Right lobe of liver (tissue), 6 donors: ENCODE results near the gene NBAS. TPM values are rescaled to one million over a fixed set of nuclear protein-coding genes. Genes with fewer than 3 reads are reported as not detected.

Experiments used
- ATAC-seq, 4 donors: fragments of 200-7000 bp; cut with Tn5 transposase; one replicate each; pipeline ENCODE4 v1.9.1; 2020; ENCODE audit warnings: mild to moderate bottlenecking in 4 of 4, moderate library complexity in 4 of 4
- DNase-seq, 3 donors: peaks; one replicate each; pipeline ENCODE4 v3.0.0-alpha.2; 2020
- H3K27ac ChIP-seq, 3 donors: fragments of 200-600 bp; one replicate each; pipeline ENCODE4 v1.8.0; 2022
- H3K27me3 ChIP-seq, 2 donors: fragments of 200-600 bp; one replicate each; pipeline ENCODE4 v1.8.0; 2022
- H3K36me3 ChIP-seq, 4 donors: fragments of 200-600 bp; sonication (generic) in 1 of 4; one replicate each; pipeline versions ENCODE4 v1.5.1 to v1.8.0; 2017 to 2022; ENCODE audit warnings: control low read depth in 1 of 4
- H3K4me1 ChIP-seq, 4 donors: fragments of 200-600 bp; sonication (generic) in 1 of 4; one replicate each; pipeline versions ENCODE4 v1.5.1 to v1.8.0; 2017 to 2022; ENCODE audit warnings: control low read depth in 1 of 4
- H3K4me3 ChIP-seq, 3 donors: fragments of 200-600 bp; one replicate each; pipeline ENCODE4 v1.8.0; 2022
- H3K9me3 ChIP-seq, 4 donors: fragments of 200-600 bp; sonication (generic) in 1 of 4; one replicate each; pipeline versions ENCODE4 v1.5.1 to v1.8.0; 2017 to 2022; ENCODE audit warnings: control low read depth in 1 of 4
- POLR2A ChIP-seq: fragments of 450-650 bp; IDR thresholded peaks from one replicate; pipeline ENCODE4 v1.6.1; 2017; ENCODE audit warnings: antibody characterized with exemption, mild to moderate bottlenecking
- WGBS: methylation state at CpG from one replicate; pipeline ENCODE4 v1.1.6; 2018; ENCODE audit warnings: low coverage, low lambda C conversion rate; ENCODE audit not compliant: insufficient coverage; ENCODE audit errors: missing lambda C conversion rate; 5-methylcytosine and 5-hydroxymethylcytosine counted together
- intact Hi-C, 2 donors: fragments of 100-400 bp; cut with DNase I; formaldehyde crosslinking; loops; one replicate each; pipeline versions ENCODE4 v1.11.2 to v1.14.1; 2022
- total RNA-seq, 6 experiments: library from RNA; depleted of rRNA in 2 of 6; stranded (reverse); fragments of >200 nt in 2 of 6; fragmentation: NEBNext Ultra II Directional in 3 of 6; extraction: Animal tissue kit (Norgen Biotek cat#: 25700) in 3 of 6; gene quantifications; one replicate each; pipeline versions ENCODE4 v1.1.0 to v1.2.4, GENCODE V29; 2016 to 2023
- TF ChIP-seq, protein P1 (sequence below), 4 donors: fragments of 200-600 bp in 3 of 4; fragments of 450-650 bp in 1 of 4; IDR thresholded peaks; one replicate each; pipeline versions ENCODE4 v1.5.1 to v1.8.0; 2016 to 2022; ENCODE audit warnings: antibody characterized with exemption in 4 of 4, mild to moderate bottlenecking in 2 of 4
- donor health status: DM: no; HTN: yes; CAD: no.
- donor health status: DM: no; HTN: no; CAD: no.
- donor health status: DM: no; HTN: no; CAD: no.
- donor health status: DM: no; HTN: yes; CAD: no.
- donor health status: DM: no; HTN: yes; CAD: no.

Gene NBAS
- total RNA-seq, 6 experiments from 2014 or later, result 16.1 to 21.8 (median 18.5) TPM

DNA sequence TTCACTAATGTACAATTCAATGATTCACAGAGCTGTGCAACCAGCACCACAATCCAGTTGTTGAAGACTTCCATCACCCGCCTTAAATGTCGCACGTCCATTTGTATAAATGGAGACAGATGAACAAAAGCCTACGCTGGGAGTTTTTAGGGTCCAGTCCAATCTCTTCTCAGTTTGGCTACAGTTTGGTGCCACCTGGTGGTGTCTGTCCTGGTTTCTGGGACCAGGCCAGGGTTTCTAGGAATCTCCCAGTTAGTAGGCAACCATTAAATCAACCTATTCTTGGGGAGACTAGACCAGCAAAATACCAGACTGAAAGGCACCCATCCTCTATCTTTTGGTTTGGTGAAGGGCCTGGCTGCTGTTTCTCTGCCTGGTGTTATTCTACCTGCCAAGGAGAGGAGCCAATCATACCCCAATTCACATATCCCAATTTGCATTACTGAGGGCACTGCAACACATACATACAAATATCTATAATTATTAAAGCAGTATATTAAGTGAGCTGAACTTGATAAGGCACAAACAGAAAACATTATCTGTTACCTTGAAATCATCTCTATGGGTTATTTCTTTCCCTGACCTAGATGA is 27.3 kb upstream of the NBAS start:
- ATAC-seq, result peak; percentile 24 to 42 (median 29)
- TF ChIP-seq, protein P1, sequence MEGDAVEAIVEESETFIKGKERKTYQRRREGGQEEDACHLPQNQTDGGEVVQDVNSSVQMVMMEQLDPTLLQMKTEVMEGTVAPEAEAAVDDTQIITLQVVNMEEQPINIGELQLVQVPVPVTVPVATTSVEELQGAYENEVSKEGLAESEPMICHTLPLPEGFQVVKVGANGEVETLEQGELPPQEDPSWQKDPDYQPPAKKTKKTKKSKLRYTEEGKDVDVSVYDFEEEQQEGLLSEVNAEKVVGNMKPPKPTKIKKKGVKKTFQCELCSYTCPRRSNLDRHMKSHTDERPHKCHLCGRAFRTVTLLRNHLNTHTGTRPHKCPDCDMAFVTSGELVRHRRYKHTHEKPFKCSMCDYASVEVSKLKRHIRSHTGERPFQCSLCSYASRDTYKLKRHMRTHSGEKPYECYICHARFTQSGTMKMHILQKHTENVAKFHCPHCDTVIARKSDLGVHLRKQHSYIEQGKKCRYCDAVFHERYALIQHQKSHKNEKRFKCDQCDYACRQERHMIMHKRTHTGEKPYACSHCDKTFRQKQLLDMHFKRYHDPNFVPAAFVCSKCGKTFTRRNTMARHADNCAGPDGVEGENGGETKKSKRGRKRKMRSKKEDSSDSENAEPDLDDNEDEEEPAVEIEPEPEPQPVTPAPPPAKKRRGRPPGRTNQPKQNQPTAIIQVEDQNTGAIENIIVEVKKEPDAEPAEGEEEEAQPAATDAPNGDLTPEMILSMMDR (IDR thresholded peaks at IDR 0.05), result peak; percentile 57 to 74 (median 66)
- no peak for TF ChIP-seq POLR2A
- Histone ChIP-seq H3K9me3 (no peaks in the 10 kb centered on the region), H3K4me1 (peaks cover 0 to 14% (median 0%) of the 10 kb centered on the region in 4 donors), H3K27me3 (no peaks in the 10 kb centered on the region), H3K4me3 (no peak overlapping the region), H3K27ac (no peak overlapping the region), H3K36me3 (no peaks in the 10 kb centered on the region)
- DNase-seq, result peak in 2 of 3 donors; percentile 45 to 56
- intact Hi-C loops, result no loop called here
- 28% methylated on average over 4 of the region's 4 CpGs for WGBS

DNA sequence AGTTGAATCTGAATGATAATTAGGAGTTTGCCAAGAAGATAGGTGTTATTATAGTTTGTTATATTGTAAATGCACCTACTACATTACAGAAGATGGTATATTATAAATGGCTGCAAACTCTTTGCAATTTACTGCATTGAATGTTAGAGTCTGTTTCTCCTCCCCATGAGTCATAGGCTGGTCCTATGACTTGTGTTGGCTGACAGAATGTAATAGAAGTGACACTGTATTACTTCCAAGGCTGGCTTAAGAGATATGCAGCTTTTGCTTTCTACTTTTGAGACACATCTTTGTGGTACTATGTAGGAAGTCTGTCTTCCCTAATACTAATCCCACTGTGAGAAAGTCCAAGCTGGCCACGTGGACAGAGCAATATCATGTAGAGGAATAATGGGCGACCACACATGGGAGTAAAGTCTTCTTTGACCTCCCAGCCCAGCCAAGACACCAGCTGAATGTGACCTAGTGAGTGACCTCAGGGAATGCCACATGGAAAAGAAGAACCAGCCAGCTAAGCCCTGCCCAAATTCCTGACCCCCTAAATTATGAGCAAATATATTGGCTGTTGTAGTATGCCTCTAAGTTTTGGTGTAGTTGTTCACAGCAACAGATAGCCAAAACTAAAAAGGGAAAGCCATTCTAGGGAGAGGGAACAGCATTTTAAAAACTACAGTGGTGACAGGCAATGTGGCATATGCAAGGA is 23.8 kb upstream of the NBAS start:
- Histone ChIP-seq H3K4me1 (no peaks in the 10 kb centered on the region), H3K27ac (no peak overlapping the region), H3K27me3 (no peaks in the 10 kb centered on the region), H3K9me3 (no peaks in the 10 kb centered on the region), H3K4me3 (no peak overlapping the region), H3K36me3 (no peaks in the 10 kb centered on the region)
- intact Hi-C loops, result no loop called here
- no peak for DNase-seq
- no peak for ATAC-seq
- WGBS, result 71% methylated on average over 2 of the region's 2 CpGs
- no peak for TF ChIP-seq POLR2A
- TF ChIP-seq, protein P1 (IDR thresholded peaks at IDR 0.05), result no peak

DNA sequence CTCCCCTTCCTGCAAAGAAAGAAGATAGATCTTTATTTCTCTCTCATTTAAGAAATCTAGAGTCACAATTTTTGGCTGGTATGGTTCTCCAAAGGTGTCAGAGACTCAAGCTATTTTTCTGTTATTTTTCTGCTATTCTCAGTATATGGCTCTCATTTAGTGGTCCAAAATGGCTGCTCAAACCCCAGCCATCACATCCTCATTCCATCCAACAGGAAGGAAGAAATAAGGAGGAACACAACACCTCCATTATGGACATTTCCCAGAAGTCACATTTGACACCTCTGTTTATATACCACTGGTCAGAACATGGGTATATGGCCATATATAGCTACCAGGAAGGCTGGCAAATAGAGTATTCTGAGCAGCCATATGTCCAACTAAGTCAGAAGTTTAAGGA is 23.2 kb upstream of the NBAS start:
- H3K9me3 ChIP-seq, result no peaks in the 10 kb centered on the region
- ATAC-seq (no peak), DNase-seq (no peak)
- no peaks in the 10 kb centered on the region for H3K4me1 ChIP-seq
- no peak overlapping the region for H3K27ac ChIP-seq
- H3K36me3 ChIP-seq, result no peaks in the 10 kb centered on the region
- no peak for TF ChIP-seq POLR2A
- TF ChIP-seq, protein P1 (IDR thresholded peaks at IDR 0.05), result no peak
- no peaks in the 10 kb centered on the region for H3K27me3 ChIP-seq
- intact Hi-C loops, result no loop called here
- no peak overlapping the region for H3K4me3 ChIP-seq

DNA sequence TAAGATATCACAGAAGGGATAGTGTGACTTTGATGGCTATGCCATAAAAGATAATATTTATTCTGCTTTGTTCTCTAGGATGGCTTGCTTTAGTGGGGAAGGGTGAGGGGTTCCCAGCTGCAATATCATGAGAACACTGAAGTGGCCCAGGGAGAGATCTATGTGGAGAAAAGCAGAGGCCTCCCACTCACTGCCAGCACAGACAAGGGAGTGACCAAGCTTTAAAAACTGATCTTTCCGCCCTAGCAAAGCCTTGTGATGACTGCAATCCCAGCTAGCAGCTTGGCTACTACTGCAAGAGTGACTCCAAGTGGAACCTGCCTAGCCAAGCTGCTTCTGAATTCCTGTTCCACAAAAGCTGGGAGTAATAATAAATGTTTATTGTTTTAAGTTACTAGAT is 22.7 kb upstream of the NBAS start:
- ATAC-seq (no peak), DNase-seq (no peak)
- TF ChIP-seq, protein P1 (IDR thresholded peaks at IDR 0.05), result no peak
- no peak for TF ChIP-seq POLR2A

More for the DNA sequence above, 22.7 kb upstream of the NBAS start:
- Histone ChIP-seq H3K4me1 (no peaks in the 10 kb centered on the region), H3K4me3 (no peak overlapping the region), H3K27me3 (no peaks in the 10 kb centered on the region), H3K36me3 (no peaks in the 10 kb centered on the region), H3K9me3 (no peaks in the 10 kb centered on the region), H3K27ac (no peak overlapping the region)
- no CpG with 5 or more reads among the region's 1 CpG for WGBS
- intact Hi-C loops, result no loop called here
